Testis (tissue), 2 donors: ENCODE measurements around the gene NBPF9.
"Not testable (repeated sequence)": the region's sequence is repeated elsewhere in the genome, so short reads cannot be mapped to it uniquely, and the experiment has no call there.

Experiments used
- POLR2A ChIP-seq: fragments of 450-650 bp; IDR thresholded peaks from one replicate; pipeline ENCODE4 v1.6.1; 2017; ENCODE audit warnings: antibody characterized with exemption, mild to moderate bottlenecking, moderate library complexity
- TF ChIP-seq, protein P1 (sequence below), 3 experiments: fragments of 450-650 bp in 2 of 3; fragments of 200-600 bp in 1 of 3; sonication (generic) in 1 of 3; IDR thresholded peaks; one replicate each; pipeline ENCODE4 v1.5.1; 2016 to 2019; ENCODE audit warnings: antibody characterized with exemption in 3 of 3, mild to moderate bottlenecking in 2 of 3, moderate library complexity in 1 of 3

GRCh38 chr1:149009761-149010160 is 93.6 kb downstream of the NBPF9 start:
- TF ChIP-seq, protein P1, sequence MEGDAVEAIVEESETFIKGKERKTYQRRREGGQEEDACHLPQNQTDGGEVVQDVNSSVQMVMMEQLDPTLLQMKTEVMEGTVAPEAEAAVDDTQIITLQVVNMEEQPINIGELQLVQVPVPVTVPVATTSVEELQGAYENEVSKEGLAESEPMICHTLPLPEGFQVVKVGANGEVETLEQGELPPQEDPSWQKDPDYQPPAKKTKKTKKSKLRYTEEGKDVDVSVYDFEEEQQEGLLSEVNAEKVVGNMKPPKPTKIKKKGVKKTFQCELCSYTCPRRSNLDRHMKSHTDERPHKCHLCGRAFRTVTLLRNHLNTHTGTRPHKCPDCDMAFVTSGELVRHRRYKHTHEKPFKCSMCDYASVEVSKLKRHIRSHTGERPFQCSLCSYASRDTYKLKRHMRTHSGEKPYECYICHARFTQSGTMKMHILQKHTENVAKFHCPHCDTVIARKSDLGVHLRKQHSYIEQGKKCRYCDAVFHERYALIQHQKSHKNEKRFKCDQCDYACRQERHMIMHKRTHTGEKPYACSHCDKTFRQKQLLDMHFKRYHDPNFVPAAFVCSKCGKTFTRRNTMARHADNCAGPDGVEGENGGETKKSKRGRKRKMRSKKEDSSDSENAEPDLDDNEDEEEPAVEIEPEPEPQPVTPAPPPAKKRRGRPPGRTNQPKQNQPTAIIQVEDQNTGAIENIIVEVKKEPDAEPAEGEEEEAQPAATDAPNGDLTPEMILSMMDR (IDR thresholded peaks at IDR 0.05), result not testable (repeated sequence)
- TF ChIP-seq POLR2A, result not testable (repeated sequence)
